ENCODE results near the gene CHST12. TPM values are rescaled to one million over a fixed set of nuclear protein-coding genes. Genes with fewer than 3 reads are reported as not detected.

Gene CHST12
- total RNA-seq, 1 donor from 2014 or later, result 29.8 TPM

- Histone ChIP-seq H3K4me3 (no peak overlapping the region), H3K27ac (no peak overlapping the region), H3K27me3 (peaks cover 8% of the 10 kb centered on the region), H3K36me3 (no peaks in the 10 kb centered on the region), H3K4me1 (peaks cover 10% of the 10 kb centered on the region), H3K9me3 (no peaks in the 10 kb centered on the region)
- ATAC-seq (no peak), DNase-seq (no peak)
- intact Hi-C loops (cut with DNase I), result no loop called here
- no peak for TF ChIP-seq CTCF (IDR thresholded peaks at IDR 0.05)
Observed at GRCh38 chr7:2472739-2473138, 69.3 kb downstream of the CHST12 start.

- no peaks in the 10 kb centered on the region for H3K9me3 ChIP-seq
- H3K4me3 ChIP-seq, result no peak overlapping the region
- no peak for TF ChIP-seq CTCF (IDR thresholded peaks at IDR 0.05)
- intact Hi-C loops (cut with DNase I), result no loop called here
- DNase-seq (no peak), ATAC-seq (no peak)
- peaks cover 8% of the 10 kb centered on the region for H3K27me3 ChIP-seq
- H3K36me3 ChIP-seq, result no peaks in the 10 kb centered on the region
- no peak overlapping the region for H3K27ac ChIP-seq
- H3K4me1 ChIP-seq, result peaks cover 19% of the 10 kb centered on the region
Observed at GRCh38 chr7:2473496-2474180, 70.2 kb downstream of the CHST12 start.

DNA sequence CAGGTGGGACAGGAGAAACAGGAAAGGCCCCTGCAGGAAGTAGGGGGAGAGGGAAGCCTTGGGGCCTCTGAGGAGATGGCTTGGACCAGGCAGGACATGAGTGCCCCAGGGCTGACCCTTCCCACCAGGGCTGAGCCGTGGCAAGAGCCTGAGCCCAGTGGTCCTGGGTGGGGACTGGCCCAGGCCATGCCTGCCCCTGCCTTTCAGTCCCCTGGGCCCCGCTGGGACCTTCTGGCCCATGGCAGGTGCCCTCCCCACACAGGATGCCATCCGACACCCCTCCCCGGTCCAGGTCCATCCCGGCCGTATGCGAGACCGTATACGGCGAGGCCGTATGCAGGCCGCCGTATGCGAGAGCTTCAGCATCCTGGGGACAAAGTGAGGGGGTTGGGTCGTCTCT lies 70.8 kb downstream of the CHST12 start:
- Histone ChIP-seq H3K27ac (no peak overlapping the region), H3K9me3 (no peaks in the 10 kb centered on the region), H3K36me3 (no peaks in the 10 kb centered on the region), H3K4me1 (peaks cover 21% of the 10 kb centered on the region), H3K27me3 (peaks cover 8% of the 10 kb centered on the region), H3K4me3 (no peak overlapping the region)
- intact Hi-C loops (cut with DNase I), result no loop called here
- DNase-seq, result no peak
- no peak for ATAC-seq
- no peak for TF ChIP-seq CTCF (IDR thresholded peaks at IDR 0.05)

- ATAC-seq (no peak), DNase-seq (peak; percentile 61)
- H3K27ac ChIP-seq, result no peak overlapping the region
- H3K27me3 ChIP-seq, result peaks cover 8% of the 10 kb centered on the region
- intact Hi-C loops (cut with DNase I), result no loop called here
- no peak overlapping the region for H3K4me3 ChIP-seq
- H3K4me1 ChIP-seq, result peaks cover 21% of the 10 kb centered on the region
- H3K9me3 ChIP-seq, result no peaks in the 10 kb centered on the region
- no peaks in the 10 kb centered on the region for H3K36me3 ChIP-seq
- TF ChIP-seq CTCF (IDR thresholded peaks at IDR 0.05), result no peak
Observed at GRCh38 chr7:2474813-2475677, 71.6 kb downstream of the CHST12 start.

- H3K27ac ChIP-seq, result no peak overlapping the region
- DNase-seq (peak; percentile 62), ATAC-seq (no peak)
- no peak for TF ChIP-seq CTCF (IDR thresholded peaks at IDR 0.05)
- peaks cover 21% of the 10 kb centered on the region for H3K4me1 ChIP-seq
- no peaks in the 10 kb centered on the region for H3K36me3 ChIP-seq
- intact Hi-C loops (cut with DNase I), result no loop called here
- H3K4me3 ChIP-seq, result no peak overlapping the region
- peaks cover 8% of the 10 kb centered on the region for H3K27me3 ChIP-seq
- no peaks in the 10 kb centered on the region for H3K9me3 ChIP-seq
Observed at GRCh38 chr7:2475678-2476015, 72.2 kb downstream of the CHST12 start.

All from upper lobe of right lung (tissue), 1 donor.